ENCODE data around the gene AOC1. TPM values are rescaled to one million over a fixed set of nuclear protein-coding genes. Genes with fewer than 3 reads are reported as not detected.

The AOC1 gene
- total and polyA plus RNA-seq, 4 donors: 0.01 to 0.08 TPM; not detected in 2

- H3K9me3 ChIP-seq (ENCODE audit: control insufficient read depth in 4 of 4, low read length in 3 of 4): no peaks in the 10 kb centered on the region
- no peaks in the 10 kb centered on the region for H3K4me1 ChIP-seq (ENCODE audit: control insufficient read depth in 4 of 4, insufficient read depth in 4 of 4, low read length in 3 of 4)
- no peak overlapping the region for H3K27ac ChIP-seq (ENCODE audit: low read depth in 1 of 2, low read length in 2 of 2)
- no peaks in the 10 kb centered on the region for H3K27me3 ChIP-seq (ENCODE audit: control insufficient read depth in 4 of 4, insufficient read depth in 4 of 4, low read length in 3 of 4)
- WGBS: 69% methylated on average over 14 of the region's 14 CpGs
- H3K9ac ChIP-seq (ENCODE audit: low read depth in 1 of 2, low read length in 2 of 2): no peak overlapping the region
- H3K4me3 ChIP-seq (ENCODE audit: low read depth in 1 of 3, low read length in 3 of 3): no peak overlapping the region
- DNase-seq (ENCODE audit: low spot score): no peak
- peaks cover 0 to 3% (median 0%) of the 10 kb centered on the region in 4 donors for H3K36me3 ChIP-seq (ENCODE audit: control insufficient read depth in 4 of 4, insufficient read depth in 3 of 4, low read depth in 1 of 4, low read length in 3 of 4)
- no peak for TF ChIP-seq TAF1 (conservative IDR thresholded peaks at IDR 0.05)
- TF ChIP-seq CTCF (IDR thresholded peaks at IDR 0.05; ENCODE audit: low read depth, low read length, missing input control): peak; percentile 4
- no peak for TF ChIP-seq FOXA1 (IDR thresholded peaks at IDR 0.05)
- no peak for TF ChIP-seq NR2F2 (IDR thresholded peaks at IDR 0.05)
- peak in 1 of 2 donors; percentile 61 for TF ChIP-seq RAD21 (IDR thresholded peaks at IDR 0.05)
These were observed 8.1 kb downstream of the AOC1 start for GRCh38 chr7:150860291-150860977.

DNA sequence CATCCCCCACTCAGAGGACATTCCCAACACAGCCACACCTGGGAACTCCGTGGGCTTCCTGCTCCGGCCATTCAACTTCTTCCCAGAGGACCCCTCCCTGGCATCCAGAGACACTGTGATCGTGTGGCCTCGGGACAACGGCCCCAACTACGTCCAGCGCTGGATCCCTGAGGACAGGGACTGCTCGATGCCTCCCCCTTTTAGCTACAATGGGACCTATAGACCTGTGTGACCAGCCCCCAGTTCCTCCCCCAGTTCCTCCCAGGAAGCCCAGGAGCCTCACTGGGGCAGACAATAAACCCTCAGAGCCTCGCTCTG is 8.6 kb downstream of the AOC1 start:
- DNase-seq (ENCODE audit: low spot score): no peak
- Histone ChIP-seq H3K27me3 (ENCODE audit: control insufficient read depth in 4 of 4, insufficient read depth in 4 of 4, low read length in 3 of 4) (no peaks in the 10 kb centered on the region), H3K4me3 (ENCODE audit: low read depth in 1 of 3, low read length in 3 of 3) (no peak overlapping the region), H3K9ac (ENCODE audit: low read depth in 1 of 2, low read length in 2 of 2) (no peak overlapping the region), H3K36me3 (ENCODE audit: control insufficient read depth in 4 of 4, insufficient read depth in 3 of 4, low read depth in 1 of 4, low read length in 3 of 4) (peaks cover 0 to 3% (median 0%) of the 10 kb centered on the region in 4 donors), H3K9me3 (ENCODE audit: control insufficient read depth in 4 of 4, low read length in 3 of 4) (no peaks in the 10 kb centered on the region), H3K27ac (ENCODE audit: low read depth in 1 of 2, low read length in 2 of 2) (no peak overlapping the region), H3K4me1 (ENCODE audit: control insufficient read depth in 4 of 4, insufficient read depth in 4 of 4, low read length in 3 of 4) (no peaks in the 10 kb centered on the region)
- TF ChIP-seq NR2F2 (IDR thresholded peaks at IDR 0.05) (no peak), FOXA1 (IDR thresholded peaks at IDR 0.05) (no peak), YY1 (IDR thresholded peaks at IDR 0.05) (no peak), JUND (IDR thresholded peaks at IDR 0.05) (no peak), RXRA (IDR thresholded peaks at IDR 0.05) (no peak), GABPA (IDR thresholded peaks at IDR 0.05 in 1 of 2, conservative IDR thresholded peaks at IDR 0.05 in 1 of 2) (no peak), HNF4G (IDR thresholded peaks at IDR 0.05) (no peak), CTCF (IDR thresholded peaks at IDR 0.05; ENCODE audit: low read depth, low read length, missing input control) (no peak), HNF4A (conservative IDR thresholded peaks at IDR 0.05) (no peak), FOXA2 (IDR thresholded peaks at IDR 0.05) (no peak), EGR1 (IDR thresholded peaks at IDR 0.05; ENCODE audit: low read depth in 2 of 2) (no peak), SP1 (IDR thresholded peaks at IDR 0.05) (no peak), TAF1 (conservative IDR thresholded peaks at IDR 0.05) (no peak), RAD21 (IDR thresholded peaks at IDR 0.05) (no peak)
- TF ChIP-seq, protein P1, sequence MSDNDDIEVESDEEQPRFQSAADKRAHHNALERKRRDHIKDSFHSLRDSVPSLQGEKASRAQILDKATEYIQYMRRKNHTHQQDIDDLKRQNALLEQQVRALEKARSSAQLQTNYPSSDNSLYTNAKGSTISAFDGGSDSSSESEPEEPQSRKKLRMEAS (IDR thresholded peaks at IDR 0.05): no peak
- TF ChIP-seq, protein P2, sequence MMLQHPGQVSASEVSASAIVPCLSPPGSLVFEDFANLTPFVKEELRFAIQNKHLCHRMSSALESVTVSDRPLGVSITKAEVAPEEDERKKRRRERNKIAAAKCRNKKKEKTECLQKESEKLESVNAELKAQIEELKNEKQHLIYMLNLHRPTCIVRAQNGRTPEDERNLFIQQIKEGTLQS (IDR thresholded peaks at IDR 0.05): no peak
- TF ChIP-seq, protein P3, sequence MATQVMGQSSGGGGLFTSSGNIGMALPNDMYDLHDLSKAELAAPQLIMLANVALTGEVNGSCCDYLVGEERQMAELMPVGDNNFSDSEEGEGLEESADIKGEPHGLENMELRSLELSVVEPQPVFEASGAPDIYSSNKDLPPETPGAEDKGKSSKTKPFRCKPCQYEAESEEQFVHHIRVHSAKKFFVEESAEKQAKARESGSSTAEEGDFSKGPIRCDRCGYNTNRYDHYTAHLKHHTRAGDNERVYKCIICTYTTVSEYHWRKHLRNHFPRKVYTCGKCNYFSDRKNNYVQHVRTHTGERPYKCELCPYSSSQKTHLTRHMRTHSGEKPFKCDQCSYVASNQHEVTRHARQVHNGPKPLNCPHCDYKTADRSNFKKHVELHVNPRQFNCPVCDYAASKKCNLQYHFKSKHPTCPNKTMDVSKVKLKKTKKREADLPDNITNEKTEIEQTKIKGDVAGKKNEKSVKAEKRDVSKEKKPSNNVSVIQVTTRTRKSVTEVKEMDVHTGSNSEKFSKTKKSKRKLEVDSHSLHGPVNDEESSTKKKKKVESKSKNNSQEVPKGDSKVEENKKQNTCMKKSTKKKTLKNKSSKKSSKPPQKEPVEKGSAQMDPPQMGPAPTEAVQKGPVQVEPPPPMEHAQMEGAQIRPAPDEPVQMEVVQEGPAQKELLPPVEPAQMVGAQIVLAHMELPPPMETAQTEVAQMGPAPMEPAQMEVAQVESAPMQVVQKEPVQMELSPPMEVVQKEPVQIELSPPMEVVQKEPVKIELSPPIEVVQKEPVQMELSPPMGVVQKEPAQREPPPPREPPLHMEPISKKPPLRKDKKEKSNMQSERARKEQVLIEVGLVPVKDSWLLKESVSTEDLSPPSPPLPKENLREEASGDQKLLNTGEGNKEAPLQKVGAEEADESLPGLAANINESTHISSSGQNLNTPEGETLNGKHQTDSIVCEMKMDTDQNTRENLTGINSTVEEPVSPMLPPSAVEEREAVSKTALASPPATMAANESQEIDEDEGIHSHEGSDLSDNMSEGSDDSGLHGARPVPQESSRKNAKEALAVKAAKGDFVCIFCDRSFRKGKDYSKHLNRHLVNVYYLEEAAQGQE (IDR thresholded peaks at IDR 0.05): no peak
- TF ChIP-seq, protein P4, sequence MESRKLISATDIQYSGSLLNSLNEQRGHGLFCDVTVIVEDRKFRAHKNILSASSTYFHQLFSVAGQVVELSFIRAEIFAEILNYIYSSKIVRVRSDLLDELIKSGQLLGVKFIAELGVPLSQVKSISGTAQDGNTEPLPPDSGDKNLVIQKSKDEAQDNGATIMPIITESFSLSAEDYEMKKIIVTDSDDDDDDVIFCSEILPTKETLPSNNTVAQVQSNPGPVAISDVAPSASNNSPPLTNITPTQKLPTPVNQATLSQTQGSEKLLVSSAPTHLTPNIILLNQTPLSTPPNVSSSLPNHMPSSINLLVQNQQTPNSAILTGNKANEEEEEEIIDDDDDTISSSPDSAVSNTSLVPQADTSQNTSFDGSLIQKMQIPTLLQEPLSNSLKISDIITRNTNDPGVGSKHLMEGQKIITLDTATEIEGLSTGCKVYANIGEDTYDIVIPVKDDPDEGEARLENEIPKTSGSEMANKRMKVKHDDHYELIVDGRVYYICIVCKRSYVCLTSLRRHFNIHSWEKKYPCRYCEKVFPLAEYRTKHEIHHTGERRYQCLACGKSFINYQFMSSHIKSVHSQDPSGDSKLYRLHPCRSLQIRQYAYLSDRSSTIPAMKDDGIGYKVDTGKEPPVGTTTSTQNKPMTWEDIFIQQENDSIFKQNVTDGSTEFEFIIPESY (IDR thresholded peaks at IDR 0.05): no peak
- 89% methylated on average over 9 of the region's 9 CpGs for WGBS

Measured in liver (tissue), 9 donors.